HG03342 (cell line): Measurements from ENCODE around the gene OGDH.
"Not testable (repeated sequence)": the region's sequence is repeated elsewhere in the genome, so short reads cannot be mapped to it uniquely, and the experiment has no call there.

Experiments used
- ATAC-seq: cut with Tn5 transposase; IDR thresholded peaks from one replicate; pipeline ENCODE4 v1.9.1; 2021; ENCODE audit warnings: mild to moderate bottlenecking, moderate library complexity; ENCODE audit not compliant: unreplicated experiment

OGDH gene

DNA sequence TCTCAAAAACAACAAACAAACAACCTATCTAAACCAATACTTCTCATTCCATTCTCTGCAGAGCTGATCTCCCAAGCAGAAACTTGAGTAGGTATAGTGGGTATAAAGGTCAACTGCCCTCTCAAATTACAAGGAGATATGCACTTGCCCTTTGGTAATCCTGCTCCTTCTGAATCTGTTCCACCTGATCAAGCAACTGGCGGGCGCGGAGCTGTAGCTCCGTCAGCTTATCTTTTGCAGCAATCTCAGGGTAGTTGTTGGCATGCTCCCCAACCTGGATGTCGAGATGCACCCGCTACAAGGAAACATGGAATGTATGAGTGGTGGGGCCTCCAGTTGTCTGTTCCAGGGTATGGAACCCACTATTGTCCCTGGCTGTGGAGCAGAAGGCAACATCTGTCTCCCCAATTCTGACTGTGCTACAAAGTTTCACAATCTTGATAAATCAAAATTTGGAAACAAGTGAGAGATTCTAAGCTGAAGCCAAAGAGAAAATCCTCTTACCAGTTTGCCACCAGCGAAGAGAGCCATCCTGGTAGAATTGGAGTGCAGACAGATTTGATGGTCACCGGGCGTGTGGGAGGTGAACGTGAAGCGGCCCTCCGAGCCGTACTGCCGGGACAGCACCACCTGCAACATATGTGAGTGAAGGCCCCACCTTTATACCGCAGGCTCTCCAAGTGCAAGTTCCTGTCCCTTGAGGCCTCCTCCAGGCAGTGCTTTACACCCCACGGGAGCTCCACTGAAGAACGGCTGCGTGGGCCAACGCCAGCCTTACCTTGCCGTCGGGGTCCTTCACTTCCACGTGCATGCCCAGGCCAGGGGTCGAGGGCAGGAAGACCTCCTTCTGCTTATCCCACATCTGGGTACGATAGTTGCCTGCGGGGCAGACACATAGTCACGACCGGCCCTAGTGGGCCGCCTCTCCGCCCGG is 25.2 kb upstream of the OGDH start:
- ATAC-seq: peak; percentile 19

DNA sequence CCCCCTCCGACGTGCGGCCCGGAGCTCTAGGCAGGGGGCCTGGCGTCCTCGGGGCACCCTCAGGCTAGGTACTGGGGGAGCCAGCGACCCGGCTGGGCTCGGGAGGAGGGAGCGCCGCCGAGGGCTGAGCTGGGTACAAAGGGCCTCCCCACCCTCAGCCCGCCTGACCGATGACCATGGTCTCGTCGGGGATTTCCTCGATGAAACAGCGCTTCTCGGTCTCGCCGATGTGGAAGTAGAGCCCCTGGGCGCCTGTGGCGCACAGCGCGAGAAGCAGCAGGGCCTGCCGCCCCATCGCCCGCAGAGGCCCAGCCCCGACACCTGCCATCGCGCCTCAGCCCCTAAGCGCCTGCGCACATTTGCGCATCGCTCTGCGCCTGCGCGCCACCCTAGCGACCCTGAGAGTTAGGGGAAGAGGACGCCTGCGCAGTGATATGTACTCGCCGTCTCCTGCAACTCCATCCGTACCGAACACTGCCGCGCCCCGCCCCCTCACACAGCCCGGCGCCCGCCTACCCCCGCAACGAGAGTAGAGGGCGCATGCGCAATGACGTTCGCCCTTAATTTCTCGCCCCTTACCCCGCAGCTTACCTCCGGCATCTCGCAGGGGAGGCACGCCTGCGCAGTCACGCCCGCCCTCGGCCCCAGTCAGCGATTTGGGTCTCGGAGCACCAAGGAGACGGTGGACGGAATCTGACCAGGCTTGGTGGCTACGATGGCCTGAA is 24.4 kb upstream of the OGDH start, which contains the start of gene TMED4:
Gene TMED4, minus strand, starts transcription at position 353 of the 725 bp plus-strand sequence. Its CDS starts 25 bp downstream, at position 328.
- peak; percentile 90 for ATAC-seq

DNA sequence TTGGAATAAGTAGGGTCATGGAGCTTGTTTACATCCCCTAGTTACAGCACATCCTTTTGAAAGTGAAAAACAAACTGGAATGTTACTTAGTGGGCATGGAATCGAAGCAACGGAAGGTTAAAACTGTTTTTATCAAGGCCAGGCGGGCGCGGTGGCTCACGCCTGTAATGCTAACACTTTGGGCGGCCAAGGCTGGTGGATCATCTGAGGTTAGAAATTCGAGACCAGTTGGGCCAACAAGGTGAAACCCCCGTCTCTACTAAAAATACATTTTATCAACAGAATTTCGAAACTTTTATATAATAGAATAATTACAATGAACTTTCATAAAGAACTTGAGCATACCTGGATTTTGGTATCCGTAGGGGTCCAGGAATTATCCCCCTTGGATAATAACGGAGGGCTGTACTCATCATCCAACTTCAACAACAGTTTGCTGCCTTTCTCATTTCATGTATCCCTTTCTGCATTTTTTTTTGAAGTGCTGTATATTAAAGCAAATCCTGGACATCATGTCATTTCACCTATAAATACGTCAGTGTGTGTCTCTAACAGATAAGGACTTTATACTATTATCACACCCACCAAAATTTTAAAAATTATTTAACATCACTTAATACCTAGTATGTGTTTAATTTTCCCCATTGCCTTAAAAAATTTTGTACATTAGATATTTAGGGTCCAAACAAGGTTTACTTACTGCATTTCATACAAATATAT is 23.1 kb upstream of the OGDH start:
- ATAC-seq: no peak

DNA sequence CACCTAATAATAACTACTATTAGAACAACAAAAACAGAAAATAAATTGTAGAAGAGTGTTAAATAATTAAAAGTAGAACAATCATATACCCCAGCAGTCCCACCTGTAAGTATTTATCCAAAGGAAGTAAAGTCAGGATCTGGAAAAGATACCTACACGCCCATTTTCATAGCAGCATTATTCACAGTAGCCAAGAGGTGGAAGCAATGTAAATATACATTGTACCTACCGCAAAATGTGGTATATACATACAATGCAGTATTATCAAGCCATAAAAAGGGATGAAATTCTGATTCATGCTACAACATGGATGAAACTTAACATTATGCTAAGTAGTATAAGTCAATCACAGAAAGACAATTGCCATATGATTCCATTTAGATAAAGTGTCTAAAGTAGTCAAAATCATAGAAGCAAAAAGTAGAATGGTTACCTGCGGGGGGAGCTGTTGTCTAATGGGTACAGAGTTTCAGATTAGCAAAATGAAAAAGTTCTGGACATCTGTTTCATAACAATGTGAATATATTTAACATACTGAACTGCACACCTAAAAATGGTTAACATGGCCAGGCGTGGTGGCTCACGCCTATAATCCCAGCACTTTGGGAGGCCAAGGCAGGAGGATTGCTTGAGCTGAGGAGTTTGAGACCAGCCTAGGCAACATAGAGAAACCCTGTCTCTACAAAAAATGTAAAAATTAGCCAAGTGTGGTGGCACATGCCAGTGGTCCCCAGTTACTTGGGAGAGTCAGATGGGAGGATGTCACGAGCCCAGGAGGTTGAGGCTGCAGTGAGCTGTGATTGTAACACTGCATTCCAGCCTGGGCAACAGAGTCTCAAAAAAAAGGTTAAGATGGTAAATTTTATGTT is 18.4 kb upstream of the OGDH start:
- no peak for ATAC-seq

DNA sequence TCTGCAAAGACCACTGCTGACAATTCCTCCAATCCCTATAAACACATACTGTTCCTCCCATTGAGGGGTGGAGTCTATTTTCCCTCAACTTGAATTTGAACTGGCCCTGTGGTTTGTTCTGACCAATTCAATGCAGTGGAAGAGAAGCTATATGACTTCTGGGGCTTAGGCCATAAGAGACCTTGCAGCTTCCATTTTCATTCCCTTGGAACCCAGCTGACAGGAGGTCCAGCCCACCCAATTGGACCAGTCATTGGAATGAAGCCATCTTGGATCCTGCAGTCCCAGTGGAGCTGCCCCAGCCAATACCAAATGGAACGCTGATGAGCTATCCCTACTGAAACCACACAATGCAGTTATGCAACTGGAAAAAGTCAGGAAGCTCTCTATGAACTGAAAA is 15.5 kb upstream of the OGDH start:
- ATAC-seq: no peak

DNA sequence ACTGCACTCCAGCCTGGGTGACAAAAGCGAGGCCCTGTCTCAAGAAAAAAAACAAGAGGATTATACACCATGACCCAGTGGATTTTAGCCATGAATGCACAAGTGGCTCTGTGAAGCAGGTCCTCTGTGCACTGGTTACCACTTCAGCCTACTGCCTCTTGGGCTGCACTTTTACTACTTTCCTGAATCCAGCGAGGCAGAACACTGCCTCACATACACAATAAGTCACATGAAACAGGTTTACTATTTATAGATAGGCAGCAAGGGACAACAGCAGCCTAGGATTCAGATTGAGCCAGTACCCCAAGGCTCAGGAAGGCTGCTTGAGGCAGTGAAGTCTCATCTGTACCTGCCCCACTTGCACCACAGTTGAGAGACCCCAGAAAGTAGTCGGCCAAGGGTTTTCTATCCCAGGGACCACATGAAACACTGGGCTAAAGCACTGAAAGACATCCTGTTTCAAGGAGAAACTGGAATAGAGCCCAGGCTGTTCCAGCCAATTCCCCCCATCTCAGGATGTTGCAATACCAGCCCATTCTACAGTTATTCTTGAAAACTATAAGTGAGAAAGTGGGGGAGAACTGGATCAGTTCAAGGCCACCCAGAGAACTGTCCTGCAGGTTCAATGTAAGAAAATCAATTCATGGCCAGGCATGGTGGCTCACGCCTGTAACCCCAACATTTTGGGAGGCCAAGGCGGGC is 10.3 kb upstream of the OGDH start:
- ATAC-seq: no peak

DNA sequence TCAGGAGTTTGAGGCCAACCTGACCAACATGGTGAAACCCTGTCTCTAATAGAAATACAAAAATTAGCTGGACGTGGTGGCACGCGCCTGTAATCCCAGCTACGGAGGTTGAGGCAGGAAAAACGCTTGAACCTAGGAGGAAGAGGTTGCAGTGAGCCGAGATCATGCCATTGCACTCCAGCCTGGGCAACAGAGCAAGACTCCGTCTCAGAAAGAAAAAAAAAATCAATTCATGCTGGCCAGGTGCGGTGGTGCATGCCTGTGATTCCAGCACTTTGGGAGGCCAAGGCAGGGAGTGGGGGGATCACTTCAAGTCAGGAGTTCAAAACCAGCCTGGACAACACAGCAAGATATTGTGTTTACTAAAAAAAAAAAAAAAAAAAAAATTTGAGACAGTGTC is 9.2 kb upstream of the OGDH start:
- ATAC-seq: not testable (repeated sequence)

DNA sequence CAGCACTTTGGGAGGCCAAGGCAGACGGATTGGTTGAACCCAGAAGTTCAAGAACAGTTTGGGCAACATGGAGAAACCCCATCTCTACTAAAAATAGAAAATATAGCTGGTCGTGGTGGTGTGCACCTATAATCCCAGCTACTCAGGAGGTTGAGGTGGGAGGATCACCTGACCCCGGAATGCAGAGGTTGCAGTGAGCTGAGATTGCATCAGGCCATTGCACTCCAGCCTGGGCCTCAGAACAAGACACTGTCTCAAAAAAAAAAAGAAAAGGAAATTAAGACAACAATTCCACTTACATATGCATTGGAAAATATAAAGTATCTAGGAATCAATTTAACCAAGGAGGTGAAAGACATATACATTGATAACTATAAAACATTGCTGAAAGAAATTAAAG is 7.2 kb upstream of the OGDH start:
- ATAC-seq: no peak

DNA sequence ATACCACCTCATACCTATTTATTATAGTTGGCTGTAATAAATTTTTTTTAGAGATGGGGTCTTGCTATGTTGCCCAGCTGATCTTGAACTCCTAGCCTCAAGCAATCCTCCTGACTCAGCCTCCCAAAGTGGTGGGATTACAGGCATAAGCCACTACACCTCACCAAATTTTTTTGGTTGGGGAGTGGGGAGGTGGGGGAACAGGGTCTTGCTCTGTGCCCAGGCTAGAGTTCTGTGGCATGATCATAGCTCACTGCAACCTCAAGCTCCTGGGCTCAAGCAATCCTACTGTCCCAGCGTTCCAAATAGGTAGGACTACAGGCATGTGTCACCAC is 3.9 kb upstream of the OGDH start:
- no peak for ATAC-seq

DNA sequence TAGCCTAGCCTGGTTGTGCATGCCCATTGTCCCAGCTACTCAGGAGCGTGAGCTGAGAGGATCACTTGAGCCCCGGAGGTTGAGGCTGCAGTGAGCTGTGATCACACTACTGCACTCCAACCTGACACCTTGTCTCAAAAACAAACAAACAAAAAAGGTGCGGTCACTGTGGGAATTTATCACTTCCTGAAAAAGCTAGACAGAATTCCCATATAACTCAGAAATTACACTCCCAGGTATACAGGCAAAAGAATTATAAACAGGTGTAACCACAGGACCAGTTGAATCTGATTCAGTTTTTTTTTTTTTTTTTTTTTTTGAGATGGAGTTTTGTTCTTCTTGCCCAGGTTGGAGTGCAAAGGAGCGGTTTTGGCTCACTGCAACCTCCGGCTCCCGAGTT is 3.2 kb upstream of the OGDH start:
- no peak for ATAC-seq

DNA sequence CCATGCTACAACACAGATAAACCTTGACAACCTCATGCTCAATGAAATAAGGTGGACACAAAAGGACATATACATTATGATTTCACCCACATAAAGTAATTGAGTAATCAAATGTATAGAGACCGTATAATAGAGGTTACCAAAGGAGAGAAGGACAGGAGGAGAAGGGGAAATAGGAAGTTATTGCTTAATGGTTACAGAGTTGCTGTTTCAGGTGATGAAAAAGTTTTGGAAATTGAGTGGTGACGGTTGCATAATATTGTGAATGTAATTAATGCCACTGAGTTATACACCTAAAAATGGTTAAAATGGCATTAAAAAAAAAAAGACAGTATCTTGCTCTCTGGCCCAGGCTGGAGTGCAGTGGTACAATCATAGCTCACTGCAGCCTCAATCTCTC is 1.5 kb upstream of the OGDH start:
- ATAC-seq: no peak

DNA sequence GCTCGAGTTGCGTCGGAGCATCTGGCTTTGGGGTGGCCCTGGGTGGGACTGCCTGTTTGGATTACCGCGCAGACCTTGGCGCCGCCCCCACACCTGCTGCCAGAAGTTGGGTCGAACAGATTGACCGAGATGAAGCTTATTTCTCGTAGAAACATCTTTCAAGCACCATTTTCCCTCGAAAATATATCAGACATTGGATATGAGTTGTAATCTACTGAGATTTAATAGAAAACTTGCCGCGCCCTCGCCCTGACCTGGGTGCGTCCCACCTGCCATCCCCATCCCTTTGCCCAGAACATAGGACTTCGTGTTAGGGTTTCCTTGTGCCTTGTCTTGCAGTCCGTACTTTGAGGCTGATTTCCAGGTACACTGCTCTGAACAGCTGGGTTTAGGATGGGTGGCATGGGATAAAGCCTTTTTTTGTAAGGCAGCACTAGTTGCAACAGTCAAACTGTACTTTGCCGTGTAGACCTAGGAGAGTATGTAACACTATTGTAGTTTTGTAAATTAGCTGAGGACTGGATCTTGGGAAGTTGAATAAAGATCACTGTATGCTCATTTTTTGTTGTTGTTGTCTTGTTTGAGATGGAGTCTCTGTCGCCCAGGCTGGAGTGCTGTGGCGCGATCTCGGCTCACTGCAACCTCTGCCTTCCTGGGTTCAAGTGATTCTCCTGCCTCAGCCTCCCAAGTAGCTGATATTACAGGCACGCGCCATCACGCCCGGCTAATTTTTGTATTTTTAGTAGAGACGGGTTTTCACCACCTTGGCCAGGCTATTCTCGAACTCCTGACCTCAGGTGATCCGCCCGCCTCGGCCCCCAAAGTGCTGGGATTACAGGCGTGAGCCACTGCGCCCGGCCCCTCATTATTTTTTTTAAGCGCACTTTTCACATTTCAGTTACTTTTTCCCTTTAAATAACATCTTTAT is 978 bp downstream of the OGDH start:
- ATAC-seq: no peak

DNA sequence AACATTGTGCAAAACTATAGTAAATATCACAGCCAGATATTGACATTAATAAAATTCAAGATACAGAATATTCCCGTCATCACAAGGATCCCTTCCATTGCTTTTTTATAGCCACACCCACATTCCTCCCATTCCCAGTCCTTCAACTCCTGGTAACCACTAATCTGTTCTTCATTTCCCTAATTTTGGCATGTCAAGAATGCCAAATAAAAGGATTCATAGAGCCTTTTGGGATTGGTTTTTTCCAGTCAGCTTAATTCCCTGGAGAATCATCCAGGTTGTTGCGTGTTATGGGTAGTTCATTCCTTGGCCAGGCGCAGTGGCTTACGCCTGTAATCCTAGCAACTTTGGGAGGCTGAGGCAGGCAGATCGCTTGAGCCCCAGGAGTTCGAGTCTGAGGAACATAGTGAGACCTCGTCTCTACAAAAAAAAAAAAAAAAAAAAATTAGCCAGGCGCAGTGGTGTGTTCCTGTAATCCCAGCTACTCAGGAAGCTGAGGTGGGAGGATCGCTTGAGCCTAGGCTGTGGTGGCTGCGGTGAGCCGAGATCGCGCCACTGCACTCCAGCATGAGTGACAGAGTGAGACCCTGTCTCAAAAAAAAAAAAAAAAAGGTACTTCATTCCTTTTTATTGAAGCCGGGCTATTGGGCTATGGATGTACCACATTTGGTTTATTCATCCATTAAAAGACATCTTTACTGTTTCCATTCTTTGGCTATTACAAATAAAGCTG is 2.7 kb downstream of the OGDH start:
- no peak for ATAC-seq

DNA sequence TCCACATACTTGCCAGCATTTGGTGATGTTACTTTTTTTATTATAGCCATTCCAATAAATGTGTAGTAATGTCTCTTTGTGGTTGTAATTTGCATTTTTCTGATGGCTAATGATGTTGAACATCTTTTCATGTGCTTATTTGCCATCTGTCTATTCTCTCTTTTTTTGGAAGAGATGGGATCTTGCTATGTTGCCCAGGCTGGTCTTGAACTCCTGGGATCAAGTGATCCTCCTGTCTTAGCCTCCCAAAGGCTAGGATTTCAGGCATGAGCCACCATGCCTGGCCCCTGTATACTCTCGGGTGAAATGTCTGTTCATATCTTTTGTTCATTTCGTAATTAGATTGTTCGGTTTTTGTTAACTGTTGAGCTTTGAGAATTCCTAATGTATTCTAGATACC is 3.4 kb downstream of the OGDH start:
- no peak for ATAC-seq

DNA sequence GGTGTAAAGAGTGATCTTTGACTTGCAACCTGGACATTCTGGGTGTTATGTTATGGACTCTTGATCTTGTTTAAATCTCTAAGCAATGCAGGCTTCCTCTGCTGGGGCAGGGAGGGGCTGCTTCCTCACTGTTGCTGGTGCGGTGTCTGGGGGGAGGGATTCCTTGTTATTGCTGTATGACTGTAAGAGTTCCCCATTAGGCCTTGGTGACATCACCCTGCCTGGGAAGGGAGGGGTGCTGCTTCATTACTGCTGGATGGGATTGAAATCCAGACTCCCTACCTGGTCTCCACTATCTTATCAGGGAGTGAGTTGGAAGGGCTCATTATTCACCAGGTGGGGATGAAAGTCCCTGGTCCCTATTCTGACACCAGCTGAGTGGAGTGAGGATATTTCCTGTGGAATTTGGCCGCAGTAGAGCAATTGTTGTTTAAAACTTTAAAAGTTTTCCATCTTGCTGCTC is 8.8 kb downstream of the OGDH start:
- no peak for ATAC-seq

DNA sequence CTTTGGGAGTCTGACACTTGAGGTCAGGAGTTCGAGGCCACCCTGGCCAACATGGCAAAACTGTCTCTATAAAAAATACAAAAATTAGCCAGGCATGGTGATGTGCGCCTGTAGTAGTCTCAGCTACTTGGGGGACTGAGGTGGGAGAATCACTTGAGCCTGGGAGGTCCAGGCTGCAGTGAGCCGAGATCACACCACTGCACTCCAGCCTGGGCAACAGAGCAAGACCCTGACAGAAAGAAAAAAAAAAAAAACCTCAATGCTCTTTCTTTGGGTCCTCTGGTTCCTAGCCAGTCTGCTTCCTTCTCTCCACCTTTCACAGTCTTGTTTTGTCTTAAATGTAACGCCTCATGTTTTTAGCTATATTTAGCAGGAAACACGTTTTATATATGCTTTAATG is 9.4 kb downstream of the OGDH start:
- no peak for ATAC-seq

DNA sequence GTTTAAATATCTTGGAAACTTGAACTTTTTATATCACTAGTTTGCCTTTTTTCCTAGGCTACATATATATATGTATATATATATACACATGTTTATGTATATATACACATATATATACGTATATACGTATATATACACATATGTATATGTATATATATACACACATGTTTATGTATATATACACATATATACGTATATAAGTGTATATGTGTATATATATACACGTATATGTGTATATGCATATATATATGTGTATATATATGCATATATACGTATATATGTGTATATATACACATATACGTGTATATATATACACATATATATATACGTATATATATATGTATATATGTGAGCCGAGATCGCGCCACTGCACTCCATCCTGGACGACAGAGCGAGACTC is 10.1 kb downstream of the OGDH start:
- ATAC-seq: no peak

DNA sequence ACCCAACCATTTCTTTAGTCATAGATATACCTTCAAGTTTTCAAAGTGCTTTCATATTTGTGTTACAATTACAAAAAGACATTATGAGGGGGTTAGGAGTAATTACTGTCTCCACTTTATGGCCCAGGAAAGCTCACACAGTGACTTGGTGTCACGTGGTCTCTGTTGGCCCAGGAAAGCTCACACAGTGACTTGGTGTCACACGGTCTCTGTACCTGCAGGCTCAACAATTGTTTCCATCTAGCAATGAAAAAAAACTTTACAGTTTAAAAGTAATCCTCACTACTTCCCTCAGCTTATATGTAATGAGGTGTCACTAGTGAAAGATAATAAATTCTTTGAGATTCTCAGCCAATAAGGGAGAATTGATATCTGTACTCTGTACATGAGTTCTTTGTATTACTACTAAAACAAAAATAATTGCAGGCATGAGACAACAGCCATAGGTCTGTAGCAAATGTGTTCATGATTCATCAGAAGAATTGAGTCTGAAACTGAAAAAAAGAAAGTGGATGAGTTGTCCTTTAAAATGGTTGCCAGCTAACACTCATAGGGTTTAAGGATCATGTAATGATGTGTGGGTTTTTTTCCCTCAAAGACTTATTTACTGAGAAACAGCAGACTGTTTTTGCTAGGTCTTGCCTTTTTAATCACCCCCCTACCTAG is 10.9 kb downstream of the OGDH start:
- no peak for ATAC-seq
